HepG2 (cell line): ENCODE results near the gene CYP21A2. TPM values are rescaled to one million over a fixed set of nuclear protein-coding genes. Genes with fewer than 3 reads are reported as not detected.

ENCODE experiments used
- AHR ChIP-seq: IDR thresholded peaks from 2 replicates; pipeline ENCODE4 v1.6.1; 2018; ENCODE audit warnings: missing genetic modification reagents, missing compliant biosample characterization
- CCDC6 ChIP-seq: sonication (generic); formaldehyde crosslinking; IDR thresholded peaks from 2 replicates; pipeline ENCODE4 v1.8.1; 2022; ENCODE audit warnings: mild to moderate bottlenecking, missing genetic modification reagents, moderate library complexity
- IRX3 ChIP-seq: sonication (generic); formaldehyde crosslinking; IDR thresholded peaks from 2 replicates; pipeline ENCODE4 v1.8.1; 2023; ENCODE audit warnings: mild to moderate bottlenecking, low read depth, missing genetic modification reagents, borderline replicate concordance
- JUND ChIP-seq: sonication (generic); formaldehyde crosslinking; IDR thresholded peaks from 2 replicates; pipeline ENCODE4 v1.8.0; 2022; ENCODE audit warnings: mild to moderate bottlenecking, missing genetic modification reagents
- NFIC ChIP-seq: IDR thresholded peaks from 2 replicates; pipeline ENCODE4 v1.6.1; 2012; ENCODE audit warnings: mild to moderate bottlenecking, low read length, inconsistent platforms
- NPAS2 ChIP-seq: sonication (generic); formaldehyde crosslinking; IDR thresholded peaks from 2 replicates; pipeline ENCODE4 v1.8.0; 2022; ENCODE audit warnings: mild to moderate bottlenecking, missing genetic modification reagents, borderline replicate concordance
- PHF5A ChIP-seq: IDR thresholded peaks from one replicate; pipeline ENCODE4 v1.6.1; 2018; ENCODE audit warnings: low read depth, missing genetic modification reagents; ENCODE audit not compliant: unreplicated experiment
- SIN3B ChIP-seq: fragments of 150-350 bp; IDR thresholded peaks from 2 replicates; pipeline ENCODE4 v1.6.1; 2014; ENCODE audit warnings: low read length
- TCF12 ChIP-seq, 2 experiments: fragments of 450-650 bp in 1 of 2; sonication (generic) in 1 of 2; formaldehyde crosslinking in 1 of 2; IDR thresholded peaks; 2 replicates each; pipeline versions ENCODE4 v1.6.1 to v1.8.0; 2017 to 2022; ENCODE audit warnings: antibody characterized with exemption in 1 of 2, mild to moderate bottlenecking in 1 of 2, missing genetic modification reagents in 1 of 2, moderate library complexity in 1 of 2
- THAP8 ChIP-seq: sonication (generic); formaldehyde crosslinking; IDR thresholded peaks from 2 replicates; pipeline ENCODE4 v1.5.1; 2020; ENCODE audit warnings: missing genetic modification reagents, mild to moderate bottlenecking, borderline replicate concordance
- ZBTB34 ChIP-seq: sonication (generic); formaldehyde crosslinking; IDR thresholded peaks from 2 replicates; pipeline ENCODE4 v1.8.0; 2022; ENCODE audit warnings: mild to moderate bottlenecking, missing genetic modification reagents
- ZNF670 ChIP-seq: sonication (generic); formaldehyde crosslinking; IDR thresholded peaks from 2 replicates; pipeline ENCODE4 v1.8.0; 2022; ENCODE audit warnings: mild to moderate bottlenecking, missing genetic modification reagents, borderline replicate concordance
- ZNF790 ChIP-seq: sonication (generic); formaldehyde crosslinking; IDR thresholded peaks from 2 replicates; pipeline ENCODE4 v1.8.0; 2022; ENCODE audit warnings: missing genetic modification reagents, mild to moderate bottlenecking, borderline replicate concordance
- polyA plus RNA-seq, 8 experiments: library from polyadenylated mRNA; depleted of rRNA in 3 of 8; stranded (reverse) in 7 of 8; unstranded in 1 of 8; fragments of >200 nt; fragmentation: Illumina TruSeq in 4 of 8; extraction: Trizol in 4 of 8; gene quantifications; 2 replicates each; pipeline versions ENCODE4 v1.2.1 to v1.2.3, GENCODE V29; 2011 to 2016; ENCODE audit warnings: low read depth in 4 of 8, missing spikeins in 1 of 8, mixed read lengths in 1 of 8; ENCODE audit not compliant: insufficient read depth in 1 of 8
- total RNA-seq, 5 experiments: library from RNA; depleted of rRNA; stranded (reverse); fragments of >200 nt; fragmentation: Illumina TruSeq; extraction: Trizol; gene quantifications; 2 replicates each; pipeline ENCODE4 v1.2.3, GENCODE V29; 2016; ENCODE audit warnings: low read depth in 1 of 5
- TF ChIP-seq, protein P1 (sequence below): sonication (generic); formaldehyde crosslinking; IDR thresholded peaks from 2 replicates; pipeline ENCODE4 v1.8.1; 2023; ENCODE audit warnings: mild to moderate bottlenecking, missing genetic modification reagents
- TF ChIP-seq, protein P2 (sequence below): sonication (generic); formaldehyde crosslinking; IDR thresholded peaks from 2 replicates; pipeline ENCODE4 v1.4.0; 2020; ENCODE audit warnings: missing genetic modification reagents, borderline replicate concordance
- TF ChIP-seq, protein P3 (sequence below): sonication (generic); formaldehyde crosslinking; IDR thresholded peaks from 2 replicates; pipeline ENCODE4 v1.8.0; 2022; ENCODE audit warnings: mild to moderate bottlenecking, missing genetic modification reagents, borderline replicate concordance

The CYP21A2 gene
- total and polyA plus RNA-seq, 2 of the 13 experiments (the other 11 are each of a cell fraction or from before 2014, with no cell fraction given) = 1.5 to 6.3 TPM

DNA sequence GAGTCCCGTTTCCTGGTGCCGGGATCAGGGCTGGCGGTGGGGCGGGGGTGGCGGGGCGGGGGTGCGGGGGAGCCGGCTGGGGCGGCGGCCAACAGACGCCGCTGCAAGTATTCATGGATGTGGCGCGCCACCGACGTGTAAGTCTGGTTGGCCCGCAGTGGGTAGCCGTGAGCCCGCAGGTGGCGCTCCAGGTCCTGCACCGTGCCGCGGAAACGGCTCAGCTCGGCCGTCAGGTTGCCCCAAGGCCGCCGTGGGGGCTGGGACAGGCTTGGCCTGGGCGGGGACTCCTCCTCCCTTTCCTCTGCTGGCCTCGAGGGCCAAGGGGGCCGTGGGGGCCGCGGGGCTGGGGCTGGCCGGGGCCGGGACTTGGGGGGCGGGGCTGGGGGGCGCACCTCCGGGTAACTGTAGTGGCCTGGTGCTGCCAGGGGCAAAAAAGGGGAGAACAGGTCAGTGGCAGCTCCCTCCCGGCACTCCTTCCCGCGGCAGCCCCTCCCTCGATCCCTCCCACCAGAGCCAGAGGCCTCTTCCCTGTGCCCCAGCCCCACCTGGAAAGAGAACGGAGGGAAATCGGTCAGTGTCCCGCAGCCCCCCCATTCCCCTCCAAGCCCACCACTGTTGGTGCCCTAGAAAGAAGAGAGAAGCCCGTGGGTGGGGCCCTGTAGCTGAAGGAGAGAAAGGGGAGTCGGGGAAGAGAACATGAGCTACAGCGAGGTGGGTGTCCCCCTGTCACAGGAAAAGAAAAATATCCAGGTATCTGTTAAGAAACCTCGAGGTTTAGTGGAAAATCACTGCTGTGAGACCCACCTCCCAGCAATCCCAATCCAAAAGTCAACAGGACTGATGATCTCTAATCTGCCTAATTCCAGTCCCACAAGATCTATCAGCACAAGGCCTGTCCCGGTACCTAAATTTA is 49.6 kb downstream of the CYP21A2 start (continued):
- TF ChIP-seq ZBTB34 (CRISPR knock-in tag) (no peak), THAP8 (CRISPR knock-in tag) (no peak), IRX3 (CRISPR knock-in tag) (no peak), NPAS2 (no peak), NFIC (no peak), CCDC6 (CRISPR knock-in tag) (0 out of 2 replicates have a peak, but pooled peaks have one; percentile 31), ZNF790 (CRISPR knock-in tag) (no peak), PHF5A (CRISPR knock-in tag) (no peak), SIN3B (no peak), ZNF670 (no peak), AHR (CRISPR knock-in tag) (no peak), TCF12 (IDR thresholded peaks at IDR 0.05) (no peak), TCF12 (CRISPR knock-in tag; IDR thresholded peaks at IDR 0.05) (no peak), JUND (CRISPR knock-in tag) (no peak)
- TF ChIP-seq, protein P1, sequence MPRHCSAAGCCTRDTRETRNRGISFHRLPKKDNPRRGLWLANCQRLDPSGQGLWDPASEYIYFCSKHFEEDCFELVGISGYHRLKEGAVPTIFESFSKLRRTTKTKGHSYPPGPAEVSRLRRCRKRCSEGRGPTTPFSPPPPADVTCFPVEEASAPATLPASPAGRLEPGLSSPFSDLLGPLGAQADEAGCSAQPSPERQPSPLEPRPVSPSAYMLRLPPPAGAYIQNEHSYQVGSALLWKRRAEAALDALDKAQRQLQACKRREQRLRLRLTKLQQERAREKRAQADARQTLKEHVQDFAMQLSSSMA = no peak
- TF ChIP-seq, protein P2, sequence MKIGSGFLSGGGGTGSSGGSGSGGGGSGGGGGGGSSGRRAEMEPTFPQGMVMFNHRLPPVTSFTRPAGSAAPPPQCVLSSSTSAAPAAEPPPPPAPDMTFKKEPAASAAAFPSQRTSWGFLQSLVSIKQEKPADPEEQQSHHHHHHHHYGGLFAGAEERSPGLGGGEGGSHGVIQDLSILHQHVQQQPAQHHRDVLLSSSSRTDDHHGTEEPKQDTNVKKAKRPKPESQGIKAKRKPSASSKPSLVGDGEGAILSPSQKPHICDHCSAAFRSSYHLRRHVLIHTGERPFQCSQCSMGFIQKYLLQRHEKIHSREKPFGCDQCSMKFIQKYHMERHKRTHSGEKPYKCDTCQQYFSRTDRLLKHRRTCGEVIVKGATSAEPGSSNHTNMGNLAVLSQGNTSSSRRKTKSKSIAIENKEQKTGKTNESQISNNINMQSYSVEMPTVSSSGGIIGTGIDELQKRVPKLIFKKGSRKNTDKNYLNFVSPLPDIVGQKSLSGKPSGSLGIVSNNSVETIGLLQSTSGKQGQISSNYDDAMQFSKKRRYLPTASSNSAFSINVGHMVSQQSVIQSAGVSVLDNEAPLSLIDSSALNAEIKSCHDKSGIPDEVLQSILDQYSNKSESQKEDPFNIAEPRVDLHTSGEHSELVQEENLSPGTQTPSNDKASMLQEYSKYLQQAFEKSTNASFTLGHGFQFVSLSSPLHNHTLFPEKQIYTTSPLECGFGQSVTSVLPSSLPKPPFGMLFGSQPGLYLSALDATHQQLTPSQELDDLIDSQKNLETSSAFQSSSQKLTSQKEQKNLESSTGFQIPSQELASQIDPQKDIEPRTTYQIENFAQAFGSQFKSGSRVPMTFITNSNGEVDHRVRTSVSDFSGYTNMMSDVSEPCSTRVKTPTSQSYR (CRISPR knock-in tag) = peak; percentile 91
- TF ChIP-seq, protein P3, sequence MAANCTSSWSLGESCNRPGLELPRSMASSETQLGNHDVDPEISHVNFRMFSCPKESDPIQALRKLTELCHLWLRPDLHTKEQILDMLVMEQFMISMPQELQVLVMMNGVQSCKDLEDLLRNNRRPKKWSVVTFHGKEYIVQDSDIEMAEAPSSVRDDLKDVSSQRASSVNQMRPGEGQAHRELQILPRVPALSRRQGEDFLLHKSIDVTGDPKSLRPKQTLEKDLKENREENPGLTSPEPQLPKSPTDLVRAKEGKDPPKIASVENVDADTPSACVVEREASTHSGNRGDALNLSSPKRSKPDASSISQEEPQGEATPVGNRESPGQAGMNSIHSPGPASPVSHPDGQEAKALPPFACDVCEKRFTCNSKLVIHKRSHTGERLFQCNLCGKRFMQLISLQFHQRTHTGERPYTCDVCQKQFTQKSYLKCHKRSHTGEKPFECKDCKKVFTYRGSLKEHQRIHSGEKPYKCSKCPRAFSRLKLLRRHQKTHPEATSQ (CRISPR knock-in tag) = no peak
